ENCODE results near the gene CHST15. TPM values are rescaled to one million over a fixed set of nuclear protein-coding genes. Genes with fewer than 3 reads are reported as not detected.

CHST15 gene
- polyA plus RNA-seq, 12 donors: 14.6 to 24.7 (median 17.8) TPM; not detected in 1

DNA sequence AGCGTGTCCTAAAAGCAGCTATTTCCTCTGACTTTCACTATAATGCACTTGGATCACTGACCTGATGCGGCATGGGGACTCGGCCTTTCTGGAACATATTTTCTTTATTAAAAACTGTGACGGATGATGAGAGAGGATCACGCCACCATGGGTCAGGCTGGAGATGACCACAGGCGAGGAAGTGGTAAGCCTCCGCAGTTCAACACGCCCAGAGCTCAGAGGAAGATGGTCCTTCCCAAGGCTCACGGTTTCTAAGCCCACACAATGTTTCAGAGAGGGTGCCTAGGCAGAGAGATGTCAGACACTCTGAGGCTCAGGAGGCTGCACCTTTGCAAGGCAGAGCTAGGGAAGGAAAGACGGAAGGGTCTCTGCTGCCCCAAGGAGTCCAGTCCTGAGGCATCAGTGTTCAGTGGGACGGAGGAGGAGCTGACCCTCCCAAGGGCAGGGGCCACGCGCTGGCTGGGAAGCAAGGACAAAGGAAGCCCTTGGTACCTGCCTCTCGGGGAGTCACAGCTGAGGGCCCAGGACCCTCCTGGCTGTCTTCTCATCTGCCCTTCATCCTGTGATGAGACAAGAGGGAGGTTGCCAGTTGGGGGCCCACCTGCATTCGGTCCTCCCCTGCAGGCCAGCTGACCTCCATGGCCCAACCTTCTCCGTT, 9.5 kb downstream of the CHST15 start:
- DNase-seq: no peak

DNA sequence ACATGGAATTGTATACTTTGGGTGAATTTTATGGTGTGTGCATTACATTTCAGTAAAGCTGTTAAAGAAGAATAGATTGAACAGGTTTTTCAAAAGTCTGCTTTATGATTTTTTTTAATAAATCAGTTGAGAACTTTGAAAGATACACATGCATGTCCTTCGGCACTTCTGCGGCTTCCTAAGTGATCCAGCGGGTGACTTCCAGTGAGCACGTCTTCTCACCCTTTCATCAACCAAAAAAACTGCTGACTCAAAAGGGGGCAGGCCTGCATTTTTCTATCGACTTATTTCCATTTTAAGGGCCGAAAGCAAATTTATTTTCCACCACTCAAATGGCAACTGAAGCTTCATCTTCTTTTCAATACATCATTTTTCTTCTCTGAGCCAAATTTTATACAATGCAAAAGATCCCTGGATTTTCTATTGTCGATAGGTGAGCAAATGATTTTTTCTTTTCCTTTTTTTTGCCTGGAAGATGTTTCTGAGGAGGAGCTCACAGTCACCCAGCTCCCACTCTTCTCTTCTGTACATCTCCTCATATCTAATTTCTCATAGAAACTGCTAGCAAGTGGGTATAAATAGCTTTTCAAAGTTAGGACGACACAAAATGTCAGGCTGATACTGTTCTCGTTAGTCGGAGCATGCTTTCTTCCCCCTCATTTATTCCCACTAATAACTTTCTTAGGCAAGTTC, 10.2 kb downstream of the CHST15 start:
- no peak for DNase-seq

DNA sequence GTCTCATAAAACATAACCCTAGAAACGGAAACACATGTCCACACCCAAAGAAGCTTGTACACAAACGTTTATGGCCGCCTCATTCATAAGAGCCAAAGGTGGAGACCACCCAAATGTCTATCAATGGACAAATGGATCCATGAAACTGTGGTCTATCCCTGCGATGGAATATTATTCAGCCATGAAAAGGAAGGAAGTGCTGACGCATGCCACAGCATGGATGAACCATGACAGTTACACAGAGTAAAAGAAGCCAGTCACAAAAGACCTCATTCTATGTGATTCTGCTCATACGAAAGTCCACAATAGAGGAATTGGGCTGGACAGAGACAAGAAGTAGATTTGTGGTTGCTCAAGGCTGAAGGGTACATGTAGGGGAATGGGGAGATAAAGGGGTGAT, 10.8 kb downstream of the CHST15 start:
- no peak for DNase-seq

DNA sequence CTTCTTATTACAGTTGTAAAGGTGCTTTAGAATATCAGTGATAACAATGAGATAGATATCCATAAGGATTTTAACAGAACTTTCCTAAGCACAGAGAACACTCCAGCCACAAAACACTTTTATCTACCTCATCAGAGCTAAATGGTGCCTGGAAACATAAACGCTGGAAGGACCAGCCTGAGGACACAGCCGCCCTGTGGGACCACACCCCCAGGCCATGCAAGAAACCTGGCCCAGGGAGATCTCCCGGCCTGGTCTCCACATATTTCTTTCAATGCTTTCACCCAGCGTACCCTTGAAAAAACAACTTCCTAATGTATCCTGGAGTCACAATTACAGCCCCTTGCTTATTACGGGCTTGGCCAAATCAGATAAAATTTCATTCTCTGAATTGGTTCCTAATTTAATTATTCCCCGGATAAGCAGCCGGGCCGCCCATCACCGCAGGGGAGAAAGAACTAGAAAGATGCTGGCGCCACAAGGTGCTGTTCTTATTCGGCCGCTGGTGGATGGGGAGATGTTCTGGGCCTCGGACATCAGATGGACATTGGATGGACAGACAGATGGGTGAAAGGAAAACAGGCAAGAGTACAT, 11.8 kb downstream of the CHST15 start:
- DNase-seq: no peak

DNA sequence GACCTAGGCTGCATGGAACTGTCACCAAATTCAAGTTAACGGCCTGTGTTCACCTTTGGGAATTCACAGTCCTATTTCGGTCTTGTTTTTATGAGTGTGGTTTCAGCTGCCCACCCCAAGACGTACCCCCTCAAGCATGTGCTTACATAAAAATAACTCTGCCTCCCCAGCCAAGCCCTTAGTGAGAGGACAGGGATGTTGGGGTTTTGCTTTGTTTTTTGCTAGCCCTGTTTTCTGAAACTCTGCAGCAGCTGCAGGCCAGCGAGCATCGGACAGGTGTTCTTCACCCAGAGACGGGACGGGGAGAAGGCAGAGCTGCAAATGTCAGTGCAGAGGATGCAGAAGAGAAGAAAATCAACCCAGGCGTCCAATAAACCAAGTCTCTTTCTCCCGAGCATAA, 13.5 kb downstream of the CHST15 start:
- DNase-seq: no peak

DNA sequence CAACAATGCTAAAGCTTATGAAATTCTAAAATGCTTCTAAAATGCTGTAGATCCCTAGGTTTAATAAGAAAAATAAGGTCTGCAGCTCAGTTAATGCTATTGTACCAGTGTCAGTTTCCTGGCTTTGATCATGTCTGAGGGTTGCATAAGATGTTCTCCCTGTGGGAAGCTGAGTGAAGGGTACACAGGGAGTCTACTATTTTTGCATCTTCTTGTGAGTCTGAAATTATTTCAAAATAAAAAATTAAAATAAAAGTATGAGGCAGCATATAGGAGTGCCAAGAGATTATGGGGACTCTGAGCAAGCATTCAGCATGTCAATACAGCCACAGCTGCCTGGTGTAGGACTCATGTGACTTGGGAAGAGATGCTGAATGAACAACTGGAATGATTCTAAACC, 14.7 kb downstream of the CHST15 start:
- DNase-seq: no peak

DNA sequence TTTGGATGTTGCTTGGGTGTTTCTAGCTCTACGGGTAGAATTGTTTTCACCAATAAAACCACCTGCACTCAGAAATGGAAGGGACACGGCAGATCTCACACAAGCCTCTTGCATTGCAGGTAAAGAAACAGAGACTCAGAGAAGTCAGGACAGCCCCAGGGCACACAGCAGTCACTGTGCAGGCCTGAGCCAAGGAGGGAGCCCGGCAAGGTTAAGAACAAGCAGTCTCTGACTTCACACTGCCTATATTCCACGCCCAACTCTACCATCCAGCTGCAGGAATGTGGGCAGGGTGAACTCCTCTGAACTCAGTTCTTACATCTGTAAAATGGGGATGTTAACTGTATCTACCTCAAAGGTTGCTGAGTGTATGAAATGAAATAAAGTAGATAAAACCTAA, 15.4 kb downstream of the CHST15 start:
- DNase-seq: no peak

DNA sequence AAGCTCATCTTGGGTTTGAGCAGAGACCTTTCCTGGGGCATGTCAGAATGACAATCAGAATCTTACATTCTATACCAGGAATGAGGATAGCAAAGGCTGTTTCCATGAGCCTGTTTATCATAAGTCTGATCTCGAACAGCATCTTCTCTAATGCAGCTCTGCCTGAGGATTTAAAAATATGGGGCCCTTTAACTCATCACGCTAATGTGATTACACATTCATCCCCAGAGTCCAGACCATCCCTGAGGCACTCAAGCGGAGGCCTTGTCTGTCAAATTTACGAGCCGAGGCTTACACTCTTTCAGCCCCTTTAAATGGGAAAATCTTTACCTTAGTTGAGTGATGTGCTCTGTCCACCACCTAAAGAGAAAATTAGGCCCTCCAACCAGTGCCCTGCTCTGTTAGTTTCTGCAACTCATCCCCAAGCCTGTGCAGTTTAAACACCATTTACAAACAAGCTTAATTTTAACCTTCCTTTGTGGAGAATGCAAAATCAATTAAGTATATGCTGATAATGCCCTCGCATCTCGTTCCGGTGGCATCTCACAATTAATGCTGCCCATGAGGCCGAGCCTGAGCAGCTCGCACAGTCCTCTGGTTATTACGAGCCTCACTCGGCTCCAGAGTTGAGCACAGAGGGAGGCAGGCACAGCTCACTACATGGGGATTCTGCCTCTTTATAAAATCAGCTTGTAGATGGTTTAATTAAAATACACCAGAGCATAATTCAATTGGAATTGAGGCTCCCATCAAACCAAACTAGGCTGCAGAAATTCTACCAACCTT, 16.0 kb downstream of the CHST15 start:
- DNase-seq: no peak

DNA sequence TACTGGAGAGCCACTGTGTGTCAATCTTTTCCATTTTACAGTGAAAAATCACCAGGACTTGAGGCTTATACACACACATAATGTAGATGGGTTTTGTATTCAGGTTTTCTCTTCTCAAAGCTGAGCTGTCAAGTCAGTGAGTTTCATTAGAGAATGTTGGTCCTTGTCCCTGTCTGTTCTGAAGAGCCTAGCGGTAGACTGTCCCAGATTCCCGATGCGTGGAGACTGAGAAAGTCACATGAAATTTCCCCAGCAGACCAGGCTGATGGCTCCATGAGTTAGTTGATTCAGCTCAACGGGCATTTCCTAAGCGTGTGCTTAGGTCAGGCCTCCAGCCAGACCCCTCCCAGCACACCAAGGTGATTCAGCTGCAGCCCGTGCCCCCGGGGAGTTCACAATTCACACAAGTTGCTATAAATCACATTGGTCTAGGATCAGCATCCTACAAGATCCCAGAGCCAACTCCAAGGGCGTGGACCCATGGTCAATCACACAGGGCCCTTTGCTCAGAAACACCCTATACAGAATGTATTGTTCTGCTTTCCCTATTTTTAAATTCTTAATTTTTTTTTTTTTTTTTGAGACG, 17.2 kb downstream of the CHST15 start:
- DNase-seq: no peak

DNA sequence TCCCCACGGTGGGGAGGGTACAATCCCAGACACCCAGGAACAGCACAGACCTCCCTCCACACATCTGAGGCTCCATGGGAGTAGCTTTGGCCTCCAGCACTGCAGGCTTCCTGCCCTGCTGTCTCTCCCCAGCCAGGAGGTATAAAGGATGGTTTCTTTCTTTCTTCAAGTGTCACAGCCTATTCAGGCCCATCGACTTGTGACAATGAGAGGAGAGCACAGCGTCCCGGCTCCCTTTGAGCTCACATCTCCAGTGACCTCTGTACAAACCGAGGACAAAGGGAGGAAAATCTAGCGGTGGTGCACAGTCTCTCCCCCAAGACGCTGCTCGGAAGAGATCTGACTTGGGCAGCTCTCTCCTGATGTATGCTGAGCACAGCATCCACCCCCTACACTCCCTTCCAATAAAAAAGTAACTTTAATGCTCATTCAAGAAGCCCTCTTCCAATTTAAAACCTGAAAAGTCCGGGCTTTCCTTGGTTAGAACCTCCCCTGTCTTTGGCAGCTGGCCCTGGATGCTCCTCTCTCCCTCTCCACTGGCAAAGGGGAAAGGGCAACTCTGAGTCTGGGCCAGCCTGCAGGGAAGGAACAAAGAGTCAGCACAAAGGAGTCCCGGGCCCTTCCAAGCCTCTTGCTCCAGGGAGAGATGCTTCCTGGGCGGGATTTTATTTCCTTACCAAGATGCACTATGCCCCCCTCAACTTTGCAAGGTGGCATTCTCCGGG, 18.0 kb downstream of the CHST15 start:
- no peak for DNase-seq

DNA sequence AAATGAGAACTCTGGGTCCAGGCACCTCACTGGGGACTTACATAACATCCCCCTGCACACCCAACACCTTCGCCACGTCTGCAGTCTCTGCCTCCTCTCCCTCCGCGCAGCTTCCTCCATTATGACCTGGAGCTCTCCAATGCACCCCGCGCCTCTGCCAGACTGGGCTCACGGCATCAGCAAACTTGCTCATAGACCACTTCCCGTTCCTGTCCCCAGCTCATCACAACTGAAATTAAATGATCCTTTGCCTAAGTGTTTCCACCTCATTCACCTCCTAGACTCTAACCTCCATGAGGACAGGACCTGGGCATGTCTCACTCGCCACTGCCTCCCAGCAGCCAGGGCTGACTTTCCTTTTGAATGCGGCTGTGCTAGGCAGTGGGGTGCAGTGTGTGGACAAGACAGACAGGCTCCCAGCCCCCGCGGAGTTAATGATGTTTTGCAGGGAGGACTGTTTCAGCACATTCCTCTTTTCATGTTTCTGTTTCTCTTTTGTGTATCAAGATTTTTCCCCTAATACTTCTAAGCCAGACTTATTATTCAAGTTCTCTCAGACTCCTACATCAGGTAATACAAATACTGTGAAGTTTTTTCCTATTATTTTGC, 18.8 kb downstream of the CHST15 start:
- no peak for DNase-seq

DNA sequence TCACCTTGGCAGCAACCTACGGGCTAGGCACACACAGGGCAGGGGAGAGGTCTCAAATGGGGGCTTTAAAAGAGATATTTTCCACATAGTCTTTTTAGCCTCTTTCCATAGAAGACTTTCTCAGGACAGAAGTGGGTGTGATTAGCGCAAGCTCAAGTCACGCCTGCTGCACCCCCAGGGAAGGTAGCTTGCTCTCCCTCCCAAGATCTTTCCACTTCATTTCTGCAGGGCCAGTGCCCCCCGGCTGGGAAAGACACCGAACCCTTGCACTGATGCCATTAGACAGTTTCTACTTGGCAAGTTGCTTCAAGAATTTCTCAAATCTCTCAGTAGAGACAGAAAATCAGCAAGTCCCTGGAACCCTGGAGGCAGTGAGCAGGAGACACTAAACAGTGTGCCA, 19.4 kb downstream of the CHST15 start:
- DNase-seq: no peak

DNA sequence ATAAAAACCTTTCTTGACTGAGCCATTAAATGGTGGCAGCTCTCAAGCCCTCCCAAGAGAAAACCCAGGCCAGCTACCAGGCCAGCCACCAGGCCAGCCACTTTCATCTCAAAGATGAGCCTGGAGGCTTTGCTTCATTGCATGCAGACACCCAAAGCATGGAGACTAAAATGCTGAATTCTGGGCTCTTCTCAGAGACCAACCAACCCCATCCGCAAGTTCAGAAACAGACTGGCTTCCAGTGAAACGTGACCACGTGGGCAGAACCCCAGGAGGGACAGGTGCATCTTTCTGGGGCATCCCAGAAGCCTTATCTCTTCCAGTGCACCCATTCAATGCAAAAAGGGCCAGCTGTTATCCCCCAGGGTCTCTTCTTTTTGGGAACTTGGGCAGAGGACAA, 20.9 kb downstream of the CHST15 start:
- no peak for DNase-seq

DNA sequence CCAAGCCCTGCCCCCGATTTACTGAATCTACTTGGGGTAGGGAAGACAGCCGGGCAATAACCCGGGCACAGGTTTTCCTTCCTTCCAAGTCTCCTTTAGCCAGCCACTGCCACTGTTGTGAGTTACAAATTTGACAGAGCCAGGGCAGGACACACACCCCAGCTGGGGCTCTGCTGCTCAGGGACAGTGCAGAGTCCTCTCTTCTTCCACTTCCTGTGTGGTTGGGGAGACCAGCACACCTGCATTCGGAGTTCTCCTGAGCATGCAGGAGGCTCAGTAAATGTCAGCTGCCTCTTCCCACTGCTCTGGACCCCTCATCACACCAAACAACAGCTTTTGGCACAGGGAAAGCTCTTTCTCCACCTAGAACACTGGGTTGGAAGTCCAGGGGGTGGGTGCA, 21.3 kb downstream of the CHST15 start:
- no peak for DNase-seq

DNA sequence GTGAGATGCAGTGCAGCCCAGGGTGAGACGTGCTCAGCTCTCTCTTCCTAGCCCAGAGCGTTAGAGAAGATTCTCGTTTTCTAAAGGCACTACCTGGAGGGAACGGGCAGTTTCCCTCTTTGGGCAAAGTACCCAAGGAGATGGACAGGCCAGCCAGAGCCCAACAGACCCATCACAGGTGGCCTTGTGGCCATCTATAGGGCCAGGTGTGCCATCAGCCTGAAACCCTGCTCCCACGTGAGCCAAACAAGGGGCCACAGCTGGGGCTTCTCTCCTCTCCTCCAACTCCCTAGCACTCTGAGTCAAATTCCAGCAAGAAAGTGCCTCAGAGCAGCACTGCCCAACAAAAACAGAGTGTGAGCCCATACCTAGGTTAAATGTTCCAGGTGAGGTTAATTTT, 22.3 kb downstream of the CHST15 start:
- no peak for DNase-seq

DNA sequence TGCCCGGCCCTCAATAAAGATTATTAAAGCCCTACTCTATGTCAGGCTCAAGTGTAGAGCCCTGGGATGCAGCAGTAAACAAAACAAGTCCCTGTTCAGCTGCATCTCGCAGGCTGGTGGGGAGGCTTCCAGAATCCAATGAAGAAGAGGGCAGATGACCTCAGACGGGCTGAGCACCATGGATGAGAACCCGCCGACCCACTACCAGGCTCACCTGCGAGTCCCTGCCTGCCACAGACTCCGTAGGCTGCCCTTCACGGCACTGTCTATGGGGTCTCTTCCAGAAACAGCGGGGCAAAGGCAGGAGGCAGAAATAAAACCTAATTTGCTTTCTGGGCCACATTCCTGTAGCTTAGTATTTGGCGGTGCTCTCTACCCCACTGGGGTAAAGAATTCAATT, 22.7 kb downstream of the CHST15 start:
- DNase-seq: no peak

DNA sequence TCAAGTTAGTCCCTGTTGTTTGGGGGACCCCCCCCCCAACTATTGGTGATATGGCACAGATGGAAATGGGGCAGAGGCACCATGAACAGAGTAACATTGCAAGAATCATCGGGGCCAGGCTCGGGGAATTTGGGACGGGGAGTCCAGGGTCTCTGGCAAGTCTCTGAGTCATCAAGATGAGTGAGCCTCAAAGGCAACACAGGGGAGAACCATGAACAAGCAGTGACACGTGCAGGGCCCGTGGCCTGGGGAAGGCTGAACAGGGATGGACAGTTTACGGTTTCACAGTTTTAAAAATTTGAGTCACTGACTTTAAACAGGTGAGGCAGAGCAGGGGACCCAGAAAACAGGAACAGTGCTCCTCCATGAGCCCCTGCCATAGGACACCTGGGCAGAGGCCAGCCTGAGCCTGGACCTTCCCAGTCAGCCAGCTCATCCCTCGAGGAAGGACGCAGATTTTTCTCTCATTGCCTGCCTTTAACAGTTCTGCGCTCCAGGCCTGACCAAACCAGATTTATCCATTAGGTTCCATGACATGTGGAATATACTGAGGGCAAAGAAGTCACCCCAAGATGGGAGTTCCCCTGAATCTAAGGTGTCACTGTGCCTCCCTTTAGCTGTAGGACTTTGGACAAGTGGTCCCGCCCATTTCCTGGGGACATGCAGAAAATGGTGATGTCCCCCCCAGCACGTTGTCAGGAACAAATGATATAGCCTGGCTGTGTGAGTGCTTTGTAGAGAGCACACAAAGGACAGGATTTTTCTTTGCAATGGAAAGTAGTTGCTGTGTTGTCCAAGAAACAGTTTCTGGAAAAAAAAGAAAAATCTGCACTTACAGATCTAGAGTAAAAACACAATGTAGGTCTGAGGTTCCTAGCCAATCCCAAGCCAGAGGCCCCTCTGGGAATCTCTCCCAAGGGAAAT, 23.8 kb downstream of the CHST15 start:
- no peak for DNase-seq

DNA sequence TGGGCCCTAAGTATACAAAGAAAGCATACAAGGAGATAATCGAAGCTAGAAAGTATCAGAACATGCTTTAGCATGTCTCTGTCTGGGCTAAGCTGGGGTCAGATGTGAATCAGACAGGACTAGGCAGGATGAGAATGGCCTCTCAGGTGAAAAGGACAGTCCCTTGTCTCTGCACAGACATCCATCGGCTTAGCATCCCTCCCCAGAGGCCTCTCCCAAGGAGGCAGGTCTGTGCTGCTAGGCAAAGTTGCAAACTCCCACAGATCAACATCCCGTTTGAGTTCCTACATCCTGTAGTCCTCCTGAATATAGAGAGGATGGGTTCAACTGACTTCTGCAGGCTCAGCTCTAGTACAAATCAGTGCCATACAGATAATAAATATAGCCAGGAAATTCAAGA, 24.5 kb downstream of the CHST15 start:
- DNase-seq: no peak

DNA sequence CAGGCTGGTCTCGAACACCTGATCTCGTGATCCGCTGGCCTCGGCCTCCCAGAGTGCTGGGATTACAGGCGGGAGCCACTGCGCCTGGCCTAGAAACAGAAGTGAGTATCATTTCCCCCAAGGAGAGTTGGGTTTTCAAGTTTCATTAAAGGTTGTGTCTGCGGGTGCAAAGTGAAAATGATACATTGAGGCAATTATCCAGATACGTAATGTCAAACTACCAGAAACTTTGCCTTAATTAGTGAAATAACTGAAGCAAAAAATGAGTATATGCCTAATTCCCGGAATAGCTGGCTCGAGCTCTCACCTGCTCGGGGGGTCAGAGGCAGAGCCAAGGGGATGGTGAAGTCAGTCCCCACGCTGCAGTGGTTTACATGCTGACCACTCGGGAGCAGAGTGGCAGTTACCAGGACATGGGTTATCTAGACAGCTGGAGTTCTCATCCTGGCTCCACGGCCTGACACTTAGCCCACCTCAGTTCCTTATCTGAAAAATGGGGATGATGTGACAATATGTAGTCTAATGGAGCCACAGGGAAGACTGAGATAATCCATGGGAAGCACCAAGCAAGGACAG, 25.5 kb downstream of the CHST15 start:
- no peak for DNase-seq

Measured in muscle of arm (tissue), 12 donors.